K562 (cell line): Measurements from ENCODE around the gene MBNL2. TPM values are rescaled to one million over a fixed set of nuclear protein-coding genes. Genes with fewer than 3 reads are reported as not detected.

Source experiments
- AFF1 ChIP-seq, 2 experiments: fragments of 450-650 bp; IDR thresholded peaks; 2 replicates each; pipeline ENCODE4 v1.6.1; 2018; ENCODE audit warnings: mild to moderate bottlenecking in 2 of 2, low read depth in 1 of 2; ENCODE audit not compliant: partially characterized antibody in 2 of 2
- ARID3A ChIP-seq: IDR thresholded peaks from 2 replicates; pipeline ENCODE4 v1.6.1; 2012; ENCODE audit warnings: low read depth, low read length, improper control_type of control experiment, borderline replicate concordance
- ARID3B ChIP-seq: fragments of 250-450 bp; sonication (Bioruptor Pico); IDR thresholded peaks from 2 replicates; pipeline ENCODE4 v1.4.0; 2020; ENCODE audit warnings: borderline replicate concordance
- DEAF1 ChIP-seq: fragments of 450-650 bp; formaldehyde crosslinking; IDR thresholded peaks from 2 replicates; pipeline ENCODE4 v1.4.0; 2020; ENCODE audit warnings: mild to moderate bottlenecking, moderate library complexity
- DIDO1 ChIP-seq: fragments of 450-650 bp; IDR thresholded peaks from 2 replicates; pipeline ENCODE4 v1.6.1; 2016; ENCODE audit warnings: low read depth, missing biosample characterization, missing genetic modification characterization
- FIP1L1 ChIP-seq: fragments of 200-400 bp; formaldehyde crosslinking; IDR thresholded peaks from 2 replicates; pipeline ENCODE4 v1.6.1; 2018; ENCODE audit warnings: mild to moderate bottlenecking, low read depth, low read length; ENCODE audit not compliant: poor library complexity, severe bottlenecking
- HMBOX1 ChIP-seq: sonication (generic); IDR thresholded peaks from 2 replicates; pipeline ENCODE4 v1.6.1; 2016
- MNT ChIP-seq, 2 experiments: fragments of 450-650 bp; conservative IDR thresholded peaks; 2 replicates each; pipeline ENCODE4 v1.6.1; 2017; ENCODE audit warnings: mild to moderate bottlenecking in 2 of 2, moderate library complexity in 2 of 2
- RBM39 ChIP-seq: fragments of 200-400 bp; formaldehyde crosslinking; optimal IDR thresholded peaks from 2 replicates; pipeline ENCODE3; 2018; ENCODE audit warnings: low read depth, low read length
- RHOXF2B ChIP-seq: fragments of 250-450 bp; sonication (Bioruptor Pico); conservative IDR thresholded peaks from 2 replicates; pipeline ENCODE4 v1.5.1; 2021
- SUPT5H ChIP-seq: fragments of 450-650 bp; IDR thresholded peaks from 2 replicates; pipeline ENCODE4 v1.6.1; 2016
- TEAD4 ChIP-seq, 2 experiments: sonication (generic) in 1 of 2; formaldehyde crosslinking in 1 of 2; IDR thresholded peaks; 2 replicates each; pipeline versions ENCODE4 v1.6.1 to v1.8.0; 2012 to 2022; ENCODE audit warnings: borderline replicate concordance in 1 of 2, inconsistent platforms in 1 of 2, low read length in 1 of 2, mild to moderate bottlenecking in 1 of 2, missing genetic modification reagents in 1 of 2
- ZBTB8A ChIP-seq: fragments of 450-650 bp; IDR thresholded peaks from 2 replicates; pipeline ENCODE4 v1.6.1; 2018; ENCODE audit warnings: mild to moderate bottlenecking, moderate library complexity; ENCODE audit not compliant: partially characterized antibody
- ZNF561 ChIP-seq: fragments of 450-650 bp; formaldehyde crosslinking; conservative IDR thresholded peaks from 2 replicates; pipeline ENCODE4 v1.4.0; 2020; ENCODE audit warnings: mild to moderate bottlenecking, moderate library complexity
- ZNF586 ChIP-seq: fragments of 450-650 bp; formaldehyde crosslinking; conservative IDR thresholded peaks from 2 replicates; pipeline ENCODE4 v1.4.0; 2020; ENCODE audit warnings: mild to moderate bottlenecking, moderate library complexity
- polyA plus RNA-seq, 8 experiments: library from polyadenylated mRNA; depleted of rRNA in 4 of 8; stranded (reverse) in 5 of 8; unstranded in 3 of 8; fragments of >200 nt; fragmentation: Nextera tagmentation in 2 of 8; fragmentation: Illumina TruSeq in 1 of 8; extraction: Ambion mirVana in 2 of 8; extraction: Trizol in 1 of 8; gene quantifications; 2 replicates each; pipeline versions ENCODE4 v1.2.1 to v1.2.3, GENCODE V29; 2011 to 2014; ENCODE audit warnings: inconsistent platforms in 1 of 8, missing spikeins in 1 of 8
- total RNA-seq, 7 experiments: library from RNA; depleted of rRNA in 6 of 7; stranded (reverse); fragments of >200 nt in 6 of 7; fragmentation: Illumina TruSeq in 2 of 7; extraction: Trizol in 2 of 7; gene quantifications; 2 replicates each; pipeline versions ENCODE4 v1.2.1 to v1.2.3, GENCODE V29; 2011 to 2021; ENCODE audit warnings: low replicate concordance in 1 of 7

Gene MBNL2
- total and polyA plus RNA-seq, 9 of the 15 experiments (the other 6 are each of a cell fraction or from before 2014, with no cell fraction given) = 7.0 to 24.8 (median 13.8) TPM

- no peak for TF ChIP-seq DIDO1
- peak; percentile 38 for TF ChIP-seq DEAF1
- no peak for TF ChIP-seq FIP1L1
- no peak for TF ChIP-seq RHOXF2B (CRISPR knock-in tag)
- no peak for TF ChIP-seq ARID3B (CRISPR knock-in tag)
- TF ChIP-seq TEAD4 (IDR thresholded peaks at IDR 0.05; ENCODE audit: low read length) = no peak
- TF ChIP-seq TEAD4 (CRISPR knock-in tag; IDR thresholded peaks at IDR 0.05; ENCODE audit: borderline replicate concordance) = no peak
- TF ChIP-seq ZNF586 (CRISPR knock-in tag) = no peak
- no peak for TF ChIP-seq ZNF561
- TF ChIP-seq ARID3A = no peak
- peak; percentile 80 for TF ChIP-seq HMBOX1
- TF ChIP-seq ZBTB8A = no peak
- TF ChIP-seq RBM39 = no peak
- no peak for TF ChIP-seq AFF1 (IDR thresholded peaks at IDR 0.05; ENCODE audit: low read depth in 1 of 2, partially characterized antibody in 2 of 2)
- TF ChIP-seq SUPT5H = no peak
- TF ChIP-seq MNT (conservative IDR thresholded peaks at IDR 0.05) = no peak
These were observed 9.5 kb upstream of the MBNL2 start (continued) for GRCh38 chr13:97212601-97213040.
